Measurements from ENCODE around the gene AGBL5.

AGBL5 gene, protein sequence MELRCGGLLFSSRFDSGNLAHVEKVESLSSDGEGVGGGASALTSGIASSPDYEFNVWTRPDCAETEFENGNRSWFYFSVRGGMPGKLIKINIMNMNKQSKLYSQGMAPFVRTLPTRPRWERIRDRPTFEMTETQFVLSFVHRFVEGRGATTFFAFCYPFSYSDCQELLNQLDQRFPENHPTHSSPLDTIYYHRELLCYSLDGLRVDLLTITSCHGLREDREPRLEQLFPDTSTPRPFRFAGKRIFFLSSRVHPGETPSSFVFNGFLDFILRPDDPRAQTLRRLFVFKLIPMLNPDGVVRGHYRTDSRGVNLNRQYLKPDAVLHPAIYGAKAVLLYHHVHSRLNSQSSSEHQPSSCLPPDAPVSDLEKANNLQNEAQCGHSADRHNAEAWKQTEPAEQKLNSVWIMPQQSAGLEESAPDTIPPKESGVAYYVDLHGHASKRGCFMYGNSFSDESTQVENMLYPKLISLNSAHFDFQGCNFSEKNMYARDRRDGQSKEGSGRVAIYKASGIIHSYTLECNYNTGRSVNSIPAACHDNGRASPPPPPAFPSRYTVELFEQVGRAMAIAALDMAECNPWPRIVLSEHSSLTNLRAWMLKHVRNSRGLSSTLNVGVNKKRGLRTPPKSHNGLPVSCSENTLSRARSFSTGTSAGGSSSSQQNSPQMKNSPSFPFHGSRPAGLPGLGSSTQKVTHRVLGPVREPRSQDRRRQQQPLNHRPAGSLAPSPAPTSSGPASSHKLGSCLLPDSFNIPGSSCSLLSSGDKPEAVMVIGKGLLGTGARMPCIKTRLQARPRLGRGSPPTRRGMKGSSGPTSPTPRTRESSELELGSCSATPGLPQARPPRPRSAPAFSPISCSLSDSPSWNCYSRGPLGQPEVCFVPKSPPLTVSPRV

DNA sequence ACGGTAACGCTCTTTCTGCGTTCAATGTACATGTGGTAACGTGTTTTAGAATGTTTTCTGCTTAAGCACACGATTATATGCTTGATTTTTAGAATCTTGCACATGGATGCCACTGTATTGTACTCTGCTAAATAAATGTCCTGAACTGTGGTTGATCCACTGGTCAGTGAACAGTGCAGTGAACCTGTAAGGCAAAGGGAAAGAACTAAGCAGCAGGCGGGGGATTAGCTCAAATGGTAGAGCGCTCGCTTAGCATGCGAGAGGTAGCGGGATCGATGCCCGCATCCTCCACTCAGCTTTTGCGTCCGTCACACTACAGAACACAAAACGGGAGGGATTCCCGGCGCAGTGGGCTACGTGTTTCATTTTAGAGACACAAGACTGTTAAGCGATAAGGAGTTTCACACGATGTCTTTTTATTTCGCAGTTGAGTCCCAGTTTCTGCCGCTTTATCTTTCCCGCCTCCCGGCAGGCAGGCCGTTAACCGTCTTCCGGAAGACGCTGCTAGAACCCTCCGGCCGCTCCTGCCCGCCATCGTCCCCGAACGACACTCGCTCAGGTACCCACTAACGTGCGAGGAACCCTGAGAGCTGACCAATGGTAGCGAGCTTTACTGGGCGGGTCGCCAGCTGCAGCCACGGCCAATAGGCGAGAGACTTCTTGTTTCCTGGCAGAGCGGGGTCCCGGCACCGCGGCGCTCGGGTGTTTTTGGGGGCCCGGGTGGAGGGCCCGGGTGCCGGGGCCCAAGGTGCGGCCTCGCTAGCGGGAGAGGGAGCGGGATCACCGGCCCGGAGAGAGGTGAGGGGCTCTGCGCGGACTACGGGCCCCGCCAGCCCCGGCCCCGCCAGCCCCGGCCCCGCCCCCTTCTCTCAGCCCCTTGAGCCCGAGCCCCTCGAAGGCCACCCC is at the start of gene AGBL5:
Gene AGBL5 (plus strand): TSS at position 673 of the 906 bp plus-strand sequence. CDS start 1,291 bp downstream, outside the sequence.
- DNase-seq (ENCODE audit: low read depth) = peak; percentile 92

DNA sequence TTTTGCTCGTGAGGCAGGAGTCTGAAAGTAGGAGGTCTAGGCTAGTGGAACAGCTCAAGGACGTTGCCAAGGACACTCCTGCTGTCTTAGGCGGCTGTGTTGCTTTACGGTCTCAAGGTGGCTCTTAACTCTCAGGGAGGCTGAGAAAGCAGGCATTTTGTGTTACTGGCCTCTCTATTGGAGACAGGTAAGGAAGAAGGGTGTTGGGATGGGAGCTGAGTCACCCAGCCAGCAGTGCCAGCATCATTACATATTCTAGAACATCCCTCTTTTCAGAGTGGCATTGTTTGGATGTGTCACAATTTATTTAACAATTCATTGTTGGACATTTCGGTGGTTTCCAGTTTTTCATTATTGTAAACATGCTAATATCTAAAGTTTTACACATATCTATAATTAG is 49.5 kb upstream of the AGBL5 start:
- no peak for DNase-seq (ENCODE audit: low read depth)

DNA sequence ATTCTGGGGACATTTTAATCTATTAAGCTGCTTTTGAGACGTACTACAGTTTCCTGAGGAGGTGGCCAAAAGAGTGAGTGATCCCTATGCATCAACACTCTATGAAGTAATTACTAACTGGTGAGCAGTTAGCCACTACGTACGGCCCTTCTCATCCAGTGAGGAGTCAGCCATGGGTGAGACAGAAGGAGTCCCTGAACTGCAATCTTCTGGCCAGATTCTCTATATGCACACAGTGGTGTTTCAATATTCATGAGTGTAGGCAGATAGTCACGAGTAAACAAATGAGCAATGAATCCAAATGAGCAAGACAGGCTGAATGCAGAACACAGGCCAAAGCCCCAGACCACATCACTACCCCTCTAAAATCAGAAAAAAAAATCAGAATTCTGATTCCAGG is 48.5 kb upstream of the AGBL5 start:
- DNase-seq (ENCODE audit: low read depth) = no peak

DNA sequence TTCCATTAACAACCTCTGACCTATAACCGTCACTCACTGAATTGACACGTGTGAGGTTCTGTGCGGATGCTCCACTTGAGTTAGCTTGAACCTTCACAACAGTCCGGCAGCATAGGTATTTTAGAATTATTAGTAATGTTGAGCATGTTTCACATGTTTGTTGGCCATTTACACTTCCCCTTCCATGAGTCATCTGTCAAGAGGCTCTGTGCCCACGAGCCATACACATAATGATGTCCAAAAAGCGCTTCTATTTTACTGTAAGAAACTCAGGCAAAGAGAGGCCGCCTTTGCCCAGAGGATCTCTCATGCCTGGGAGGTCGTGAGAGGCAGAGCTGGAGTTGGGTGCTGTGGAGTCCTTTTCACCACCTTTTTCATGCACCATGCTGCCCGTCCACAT is 47.6 kb upstream of the AGBL5 start:
- no peak for DNase-seq (ENCODE audit: low read depth)

DNA sequence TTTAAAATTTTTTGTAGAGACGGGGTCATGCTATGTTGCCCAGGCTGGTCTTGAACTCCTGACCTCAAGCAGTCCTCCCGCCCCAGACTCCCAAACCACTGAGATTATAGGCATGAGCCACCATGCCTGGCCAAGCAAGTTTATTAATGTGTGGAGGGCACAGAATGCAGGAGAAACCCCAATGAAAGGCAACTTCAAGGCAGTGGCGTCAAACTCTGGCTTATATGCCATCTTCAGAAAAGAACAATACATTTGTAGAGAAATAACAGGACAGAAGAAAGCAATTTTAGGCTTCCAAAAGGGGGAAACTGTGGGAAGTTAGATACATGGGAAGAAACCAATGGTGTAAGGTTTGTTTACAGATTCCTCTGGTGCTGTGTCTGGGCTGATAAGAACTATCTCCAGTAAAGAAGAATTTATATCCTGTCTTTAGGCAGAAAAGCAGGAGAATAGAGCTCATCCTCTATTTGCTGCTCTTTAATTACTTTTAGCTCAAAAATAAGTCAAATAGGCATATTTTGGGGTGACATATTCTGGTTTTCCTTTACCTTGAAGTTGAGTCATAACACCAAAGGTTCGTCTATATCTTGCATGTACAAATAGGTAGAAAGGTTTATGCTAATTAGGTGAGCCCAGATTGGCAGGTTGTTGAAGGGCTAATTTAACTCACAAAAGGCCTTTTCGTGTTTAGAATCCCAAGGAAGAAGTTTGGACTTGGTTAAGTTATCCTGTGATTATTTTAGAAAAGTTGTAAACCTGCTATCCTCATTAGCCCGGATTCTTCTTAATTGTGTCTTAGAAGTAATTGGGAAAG is 44.7 kb upstream of the AGBL5 start:
- DNase-seq (ENCODE audit: low read depth) = no peak

DNA sequence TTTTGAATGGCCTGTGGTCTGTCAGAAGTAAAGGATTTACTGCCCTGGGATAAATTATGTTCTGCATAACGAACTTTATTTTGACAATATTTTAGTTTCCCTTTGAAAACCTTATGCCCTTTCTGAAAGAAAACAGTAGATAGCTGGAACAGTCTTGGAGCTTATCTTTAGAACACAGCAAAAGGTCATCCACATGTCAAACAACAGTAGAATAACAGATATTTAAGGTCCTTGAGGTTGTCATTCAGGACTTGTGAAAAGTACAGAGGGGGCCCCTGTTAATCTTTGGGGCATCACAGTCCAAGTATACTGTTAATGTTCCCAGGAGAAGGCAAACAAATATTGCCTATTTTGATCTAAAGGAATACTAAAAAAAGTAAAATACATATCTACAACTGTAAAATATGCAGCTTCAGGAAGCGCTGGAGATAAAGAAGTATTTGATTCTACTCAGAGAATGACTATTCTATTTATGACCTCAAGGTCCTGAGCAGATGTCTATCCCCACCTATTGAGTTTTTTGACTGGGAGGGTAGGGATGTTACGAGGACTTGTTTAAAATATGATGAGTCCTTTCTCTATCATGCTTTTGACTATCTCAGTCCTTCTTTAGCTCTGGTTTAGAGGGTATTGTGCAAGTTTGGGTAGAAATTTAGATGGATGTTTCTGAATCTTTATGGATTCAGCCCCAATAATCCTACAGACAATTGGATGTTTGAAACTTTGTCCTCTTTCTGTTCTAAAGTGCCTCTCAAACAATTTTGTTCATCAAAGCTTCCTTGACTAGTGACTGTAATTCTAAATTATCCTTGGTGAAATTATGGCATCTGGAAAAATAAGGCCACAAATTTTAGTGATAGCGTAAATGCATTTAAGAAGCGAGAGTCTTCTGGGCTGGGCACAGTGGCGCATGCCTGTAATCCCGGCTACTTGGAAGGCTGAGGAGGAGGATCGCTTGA is 43.8 kb upstream of the AGBL5 start:
- no peak for DNase-seq (ENCODE audit: low read depth)

DNA sequence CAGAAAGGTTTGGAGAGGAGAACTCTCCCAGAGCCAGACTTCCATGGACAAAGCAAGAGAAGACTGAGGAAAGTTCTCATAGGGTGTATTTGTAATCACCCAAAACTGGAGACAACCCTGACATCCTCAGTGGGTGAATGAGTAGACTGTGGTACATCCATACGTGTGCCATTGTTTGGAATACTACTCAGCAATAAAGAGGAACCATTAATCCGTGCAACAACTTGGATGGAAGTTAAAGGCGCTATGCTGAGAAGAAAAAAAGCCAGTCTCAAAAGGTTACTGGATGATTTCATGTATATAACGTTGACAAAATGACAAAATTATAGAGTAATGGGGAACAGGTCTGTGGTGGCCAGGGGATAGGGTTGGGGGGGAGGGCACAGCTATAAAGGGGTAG is 42.8 kb upstream of the AGBL5 start:
- no peak for DNase-seq (ENCODE audit: low read depth)

DNA sequence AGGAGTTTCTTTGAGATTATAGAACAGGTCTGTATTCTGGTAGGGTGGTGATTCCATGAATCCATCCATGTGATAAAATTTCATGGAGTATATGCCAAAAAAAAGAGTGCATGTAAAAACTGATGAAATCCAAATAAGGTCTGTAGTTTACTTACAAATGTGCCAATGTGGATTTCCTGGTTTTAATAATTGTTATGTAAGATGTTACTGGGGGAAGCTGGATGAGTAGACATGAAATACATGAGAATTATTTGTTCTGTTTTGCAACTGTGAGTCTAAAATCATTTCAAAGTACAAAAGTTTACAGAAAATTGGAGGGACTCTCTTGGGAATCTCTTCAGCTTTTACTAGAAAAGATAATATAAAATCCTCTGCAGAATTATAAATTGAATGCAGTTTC is 42.4 kb upstream of the AGBL5 start:
- DNase-seq (ENCODE audit: low read depth) = no peak

DNA sequence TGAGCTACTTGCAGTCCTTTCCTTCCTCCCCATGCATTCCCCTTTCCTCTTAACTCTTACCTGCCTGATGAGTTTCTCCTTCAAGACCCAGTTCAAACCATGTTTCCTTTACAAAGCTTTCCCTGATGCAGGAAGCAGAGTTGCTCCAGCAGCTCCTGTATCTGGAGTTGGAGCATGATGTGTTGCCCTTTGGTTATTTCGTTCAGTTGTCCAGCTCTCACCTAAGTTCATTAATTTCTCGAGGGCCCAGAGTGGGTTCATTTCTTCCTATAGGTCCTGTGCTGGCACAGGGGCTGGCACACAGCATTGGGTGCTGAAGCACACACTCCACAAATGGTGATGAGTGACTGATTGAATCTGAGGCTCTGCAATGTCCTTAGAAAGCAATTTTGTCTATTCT is 41.8 kb upstream of the AGBL5 start:
- no peak for DNase-seq (ENCODE audit: low read depth)

DNA sequence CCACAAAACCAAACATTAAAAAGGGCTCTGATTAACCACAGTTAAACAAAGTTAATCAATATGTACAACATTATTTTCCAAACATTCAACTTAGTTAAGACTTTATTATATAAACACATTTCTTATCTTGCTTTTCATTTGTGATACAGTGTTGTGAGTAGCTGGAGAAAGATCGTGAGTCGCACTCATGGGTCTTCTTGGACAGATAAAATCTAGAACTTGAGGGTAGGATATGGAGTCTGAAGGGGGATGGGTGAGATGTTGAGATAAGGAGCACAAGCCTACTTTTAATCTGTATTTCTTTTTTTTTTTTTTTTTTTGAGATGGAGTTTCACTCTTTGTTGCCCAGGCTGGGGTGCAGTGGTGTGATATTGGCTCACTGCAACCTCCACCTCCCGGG is 41.3 kb upstream of the AGBL5 start:
- DNase-seq (ENCODE audit: low read depth) = no peak

DNA sequence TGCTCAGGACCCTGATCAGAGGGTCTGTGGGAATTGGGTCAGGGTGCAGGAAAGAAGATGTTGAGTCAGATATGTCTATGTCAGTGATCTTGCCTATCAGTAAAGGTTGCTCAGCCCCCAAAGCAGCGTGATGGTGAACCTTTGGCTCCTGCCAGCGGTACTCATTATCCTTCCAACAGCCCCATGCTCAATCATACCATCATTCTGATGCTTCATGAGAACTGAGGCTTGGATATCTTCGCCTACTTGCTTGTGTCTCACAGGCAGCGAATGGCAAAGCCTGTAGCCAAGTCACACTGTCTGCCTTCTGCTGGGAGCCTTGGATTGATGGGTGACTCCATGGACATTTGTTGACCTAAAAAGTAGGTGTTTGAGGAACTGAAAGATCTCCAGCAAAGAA is 37.7 kb upstream of the AGBL5 start:
- no peak for DNase-seq (ENCODE audit: low read depth)

DNA sequence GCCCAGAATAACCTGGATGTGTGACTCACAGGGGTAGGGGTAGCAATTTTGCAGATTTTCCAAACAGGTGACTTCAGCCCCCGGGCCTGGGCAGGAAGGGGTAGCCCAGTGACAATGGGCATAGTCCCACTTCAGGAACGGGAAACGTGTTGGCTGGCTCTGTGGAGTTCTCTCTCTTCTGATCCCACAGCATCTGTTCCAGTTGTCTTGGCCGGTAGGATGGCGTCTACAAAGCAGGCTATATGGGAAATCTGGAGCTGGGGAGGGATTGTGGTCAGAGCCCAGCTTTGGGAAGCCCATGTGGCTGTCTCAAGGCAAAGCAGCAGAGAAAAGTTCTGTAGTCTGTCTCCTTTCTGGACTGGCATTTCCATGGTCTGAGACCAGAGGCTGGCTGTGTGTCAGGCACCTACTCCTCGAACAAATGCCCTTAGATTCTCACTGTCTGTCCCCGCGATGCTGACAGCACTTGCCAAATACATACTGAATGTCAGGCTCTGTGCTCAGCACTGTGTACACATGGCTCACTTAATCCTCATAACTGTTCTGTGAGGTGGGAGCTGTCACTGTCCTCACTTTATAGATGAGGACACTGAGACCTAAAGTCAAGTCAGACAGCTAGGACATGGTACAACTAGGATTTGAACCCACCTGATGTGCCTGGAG is 36.6 kb upstream of the AGBL5 start:
- no peak for DNase-seq (ENCODE audit: low read depth)

DNA sequence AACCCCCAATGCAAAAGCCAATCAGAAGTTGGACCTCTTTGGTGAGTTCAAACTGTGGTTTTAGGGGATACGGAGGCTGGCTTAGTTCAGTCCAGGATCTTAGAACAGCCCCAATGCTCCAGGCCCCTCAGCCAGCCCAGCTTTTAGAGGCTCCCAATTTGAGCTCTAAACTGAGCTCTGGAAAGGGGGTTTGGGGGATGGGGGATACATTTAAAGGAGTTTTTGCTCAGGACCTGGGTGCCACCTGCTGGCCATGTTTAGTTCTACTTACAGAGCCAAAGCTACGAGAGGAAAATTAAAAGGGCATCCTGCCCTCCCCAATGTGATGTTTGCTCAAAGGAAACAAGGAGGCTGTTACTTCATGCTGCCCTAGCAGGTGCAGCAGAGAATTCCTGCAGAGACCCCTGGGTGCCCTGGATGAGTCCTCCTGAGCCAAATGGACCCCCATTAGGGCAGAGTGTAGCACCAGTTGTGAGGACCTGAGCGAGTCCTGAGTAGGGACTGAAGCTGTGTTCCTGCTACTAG is 34.6 kb upstream of the AGBL5 start:
- no peak for DNase-seq (ENCODE audit: low read depth)

DNA sequence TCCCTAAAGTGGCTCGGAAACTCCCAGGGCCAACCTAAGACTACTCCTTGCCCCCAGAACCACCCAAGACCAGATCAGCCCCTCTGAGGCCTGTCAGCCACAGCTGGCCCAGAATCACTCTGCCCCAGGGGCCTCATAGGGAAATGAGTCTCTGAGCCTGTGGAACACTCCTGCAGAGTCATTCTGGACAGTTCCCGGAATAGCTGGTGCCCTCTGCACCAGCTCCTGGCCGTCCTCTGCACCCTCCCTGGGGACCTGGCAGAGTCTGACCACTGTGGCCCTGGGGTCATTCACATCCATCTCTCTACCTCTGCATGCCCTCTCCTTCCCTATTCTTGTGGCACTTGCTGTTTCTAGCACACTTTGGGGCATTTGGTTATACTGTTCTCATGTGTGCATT is 33.3 kb upstream of the AGBL5 start:
- DNase-seq (ENCODE audit: low read depth) = no peak

DNA sequence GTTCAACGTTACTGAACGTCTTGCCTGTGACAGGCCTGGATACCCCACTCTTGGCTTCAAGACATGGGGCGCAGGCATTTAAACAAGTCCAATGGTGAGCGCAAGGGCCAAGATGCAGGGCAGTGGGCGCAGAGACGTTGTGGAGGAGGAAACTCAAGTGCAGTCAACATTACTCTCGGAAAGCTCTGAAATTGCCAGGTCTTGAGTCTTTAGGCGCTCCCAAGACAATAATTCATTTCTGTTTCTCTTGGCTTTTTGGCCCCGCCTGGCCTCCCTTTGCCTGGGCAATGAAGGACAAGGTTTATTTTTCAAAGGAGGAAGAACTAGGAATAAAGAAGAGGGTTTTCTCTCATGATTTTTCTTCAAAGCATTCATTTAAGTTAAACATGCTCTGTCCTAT is 32.0 kb upstream of the AGBL5 start:
- no peak for DNase-seq (ENCODE audit: low read depth)

DNA sequence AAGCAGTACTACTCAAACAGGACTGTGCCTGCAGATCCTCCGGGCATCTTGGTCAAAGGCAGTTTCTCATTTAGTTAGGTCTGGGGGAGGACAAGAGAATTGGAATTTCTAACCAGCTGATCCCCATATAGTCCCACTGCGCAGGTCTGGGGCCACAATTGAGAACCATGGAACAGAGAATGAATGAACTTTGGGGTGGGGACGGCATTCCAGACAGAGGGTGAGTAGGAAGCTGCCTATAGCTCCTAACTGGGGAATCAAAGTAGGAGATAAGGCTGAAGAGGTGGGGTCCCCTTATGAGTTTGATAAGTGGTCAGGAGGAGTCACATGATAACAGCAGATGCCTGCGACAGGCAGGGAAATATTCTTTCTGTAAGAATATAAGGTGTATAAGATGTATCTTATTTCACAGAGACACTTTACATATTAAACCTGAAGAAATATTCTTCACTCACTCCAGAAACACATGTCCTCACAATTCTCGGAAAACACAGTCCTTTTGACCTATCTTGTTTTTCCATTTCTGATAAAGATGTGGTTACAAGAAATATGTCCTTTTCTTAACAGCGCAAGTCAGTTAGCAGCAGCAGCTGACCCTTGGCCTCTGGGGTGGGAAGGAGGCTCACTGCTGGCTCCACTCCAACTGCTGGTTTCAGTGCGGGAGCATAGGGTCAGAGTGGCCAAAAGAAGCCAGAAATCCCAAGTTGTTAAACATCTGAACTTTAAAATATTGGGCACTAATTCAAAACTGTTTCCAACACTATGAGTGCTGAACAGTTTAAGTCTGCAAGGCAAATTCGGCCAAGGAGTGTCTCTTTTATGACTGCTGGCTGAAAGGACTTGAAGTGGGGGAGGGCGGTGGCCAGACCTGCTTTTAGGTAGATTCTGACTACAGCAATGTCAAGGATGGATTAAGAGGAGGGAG is 31.3 kb upstream of the AGBL5 start:
- DNase-seq (ENCODE audit: low read depth) = no peak

DNA sequence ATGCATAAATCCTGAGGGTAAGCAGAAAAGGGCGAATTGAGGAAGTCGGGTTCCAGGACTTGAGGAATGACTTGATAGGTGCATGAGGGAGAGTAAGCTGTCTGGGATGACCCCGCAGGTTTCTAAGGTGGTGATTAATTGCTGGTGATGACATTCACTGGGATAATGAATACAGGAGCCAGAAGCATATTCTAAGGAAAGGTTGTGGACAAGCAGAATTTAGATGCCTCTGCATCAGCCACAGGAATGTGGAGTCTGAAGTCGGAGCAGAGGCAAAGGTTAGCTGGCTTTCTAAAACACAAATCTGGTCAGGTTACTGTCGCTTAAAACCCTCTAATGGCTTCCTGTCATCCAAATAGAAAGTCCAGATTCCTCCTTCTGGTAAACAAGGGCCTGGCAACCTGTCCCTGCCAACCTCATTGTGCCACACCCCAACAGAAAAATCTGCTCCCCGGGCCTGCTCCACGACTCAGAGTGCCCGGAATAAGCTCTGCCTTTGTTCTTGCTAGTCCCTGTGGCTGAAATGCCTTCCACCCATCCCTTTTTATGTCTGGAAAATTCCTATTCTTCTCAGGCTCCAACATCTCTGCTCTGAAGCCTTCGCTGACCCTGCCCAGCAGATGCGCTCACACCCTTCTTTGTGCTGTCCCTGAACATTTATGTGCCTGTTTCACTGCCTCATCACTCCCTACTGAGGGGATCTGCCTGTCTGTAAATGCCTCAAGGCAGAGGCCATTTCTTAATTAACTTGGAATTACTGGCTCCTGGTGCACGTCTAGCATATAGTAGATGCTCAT is 30.0 kb upstream of the AGBL5 start:
- no peak for DNase-seq (ENCODE audit: low read depth)
